CD4-positive, alpha-beta T cell (primary cell): ENCODE data around the gene PSMD3. TPM values are rescaled to one million over a fixed set of nuclear protein-coding genes. Genes with fewer than 3 reads are reported as not detected.

Experiments
- ATAC-seq: fragments of 200-7000 bp; cut with Tn5 transposase; one replicate; pipeline ENCODE4 v1.10.0; 2022; ENCODE audit warnings: mild to moderate bottlenecking; ENCODE audit not compliant: poor library complexity
- CTCF ChIA-PET: fragments of 350-600 bp; sonication (Branson Sonifier 250); formaldehyde crosslinking; loops from one replicate; lab custom pipeline; 2021; ENCODE audit warnings: antibody characterized with exemption, inconsistent platforms; lab: Charles Lee
- POLR2A ChIA-PET: fragments of 350-600 bp; sonication (Branson Sonifier 250); formaldehyde crosslinking; loops from one replicate; lab custom pipeline; 2021; ENCODE audit warnings: antibody characterized with exemption, inconsistent platforms; lab: Charles Lee
- DNase-seq, 14 experiments: peaks; one replicate each; pipeline ENCODE4 v3.0.0-alpha.2; 2013 to 2020; ENCODE audit warnings: mixed read lengths in 2 of 14
- H3K27ac ChIP-seq, 2 donors: one replicate each; pipeline versions ENCODE4 v1.5.1 to v1.7.0; 2013; ENCODE audit warnings: low read length in 2 of 2, low read depth in 1 of 2, mild to moderate bottlenecking in 1 of 2
- H3K27me3 ChIP-seq, 2 experiments: 1 replicate in 1 of 2; 2 replicates in 1 of 2; pipeline versions ENCODE4 v1.6.1 to v1.7.0; 2013; ENCODE audit warnings: low read length in 2 of 2, control low read depth in 1 of 2, mild to moderate bottlenecking in 1 of 2, moderate library complexity in 1 of 2; ENCODE audit not compliant: insufficient read depth in 2 of 2, control insufficient read depth in 1 of 2
- H3K36me3 ChIP-seq: one replicate; pipeline ENCODE4 v1.6.1; 2013; ENCODE audit warnings: low read length, control low read depth; ENCODE audit not compliant: insufficient read depth
- H3K4me1 ChIP-seq: one replicate; pipeline ENCODE4 v1.6.1; 2013; ENCODE audit warnings: low read length, control low read depth; ENCODE audit not compliant: insufficient read depth
- H3K4me3 ChIP-seq: one replicate; pipeline ENCODE4 v1.5.1; 2013; ENCODE audit warnings: mild to moderate bottlenecking, low read length, moderate library complexity
- H3K9me3 ChIP-seq, 2 experiments: 1 replicate in 1 of 2; 2 replicates in 1 of 2; pipeline versions ENCODE4 v1.6.1 to v1.7.0; 2013; ENCODE audit warnings: low read length in 2 of 2, mild to moderate bottlenecking in 2 of 2, control low read depth in 1 of 2, moderate library complexity in 1 of 2; ENCODE audit not compliant: control insufficient read depth in 1 of 2, insufficient read depth in 1 of 2
- H3K27ac Mint-ChIP-seq: one replicate; pipeline ENCODE4 v1.8.0; 2020; ENCODE audit warnings: mixed read lengths
- H3K27me3 Mint-ChIP-seq: one replicate; pipeline ENCODE4 v1.8.0; 2021; ENCODE audit warnings: mixed read lengths
- H3K36me3 Mint-ChIP-seq: one replicate; pipeline ENCODE4 v1.8.0; 2021; ENCODE audit warnings: low read depth, mixed read lengths
- H3K4me1 Mint-ChIP-seq: one replicate; pipeline ENCODE4 v1.8.0; 2021; ENCODE audit warnings: low read depth, mixed read lengths
- H3K4me3 Mint-ChIP-seq: one replicate; pipeline ENCODE4 v1.8.0; 2020; ENCODE audit warnings: mild to moderate bottlenecking, mixed read lengths
- H3K9me3 Mint-ChIP-seq: one replicate; pipeline ENCODE4 v1.8.0; 2020; ENCODE audit warnings: mixed read lengths
- CTCF ChIP-seq: fragments of 200-600 bp; IDR thresholded peaks from one replicate; pipeline ENCODE4 v1.8.0; 2022; ENCODE audit warnings: antibody characterized with exemption, mild to moderate bottlenecking
- intact Hi-C, 2 experiments: fragments of 100-400 bp; cut with DNase I in 1 of 2; cut with micrococcal nuclease in 1 of 2; formaldehyde crosslinking; loops; one replicate each; pipeline versions ENCODE4 v1.15.1 to v1.9.0; 2023 to 2025; cut with DNase I, micrococcal nuclease
- total RNA-seq, 174 experiments: library from RNA in 2 of 174; stranded (reverse) in 2 of 174; gene quantifications; one replicate each; pipeline ENCODE4 v1.2.3 and lab custom pipeline; 2021 to 2026

The PSMD3 gene
- total RNA-seq, 2 experiments from 2014 or later, result 66.7 to 71.9 TPM

- no peak overlapping the region for H3K4me3 ChIP-seq
- intact Hi-C loops, result no loop called here
- peaks cover 7% of the 10 kb centered on the region for H3K4me1 ChIP-seq
- ChIA-PET CTCF (no interaction called here), POLR2A (no interaction called here)
- Mint-ChIP-seq H3K27me3 (no peaks in the 10 kb centered on the region), H3K36me3 (peaks cover 79% of the 10 kb centered on the region), H3K9me3 (no peaks in the 10 kb centered on the region), H3K4me1 (peaks cover 6% of the 10 kb centered on the region), H3K4me3 (no peak overlapping the region), H3K27ac (no peak overlapping the region)
- DNase-seq (no peak), ATAC-seq (no peak)
- peaks cover 75% of the 10 kb centered on the region for H3K36me3 ChIP-seq
- H3K9me3 ChIP-seq, result no peaks in the 10 kb centered on the region
- no peaks in the 10 kb centered on the region for H3K27me3 ChIP-seq
- TF ChIP-seq CTCF, result no peak
- no peak overlapping the region for H3K27ac ChIP-seq
Observed at GRCh38 chr17:40031706-40032105, 51.1 kb downstream of the PSMD3 start.

- no peaks in the 10 kb centered on the region for H3K27me3 Mint-ChIP-seq
- H3K4me1 Mint-ChIP-seq, result no peaks in the 10 kb centered on the region
- H3K9me3 ChIP-seq, result no peaks in the 10 kb centered on the region
- H3K4me3 ChIP-seq, result no peak overlapping the region
- no peaks in the 10 kb centered on the region for H3K9me3 Mint-ChIP-seq
- H3K4me3 Mint-ChIP-seq, result no peak overlapping the region
- no peaks in the 10 kb centered on the region for H3K27me3 ChIP-seq
- intact Hi-C loops, result no loop called here
- H3K4me1 ChIP-seq, result no peaks in the 10 kb centered on the region
- H3K27ac ChIP-seq, result no peak overlapping the region
- H3K36me3 ChIP-seq, result peaks cover 75% of the 10 kb centered on the region
- DNase-seq (no peak), ATAC-seq (no peak)
- peaks cover 79% of the 10 kb centered on the region for H3K36me3 Mint-ChIP-seq
- CTCF ChIA-PET, result no interaction called here
- POLR2A ChIA-PET, result no interaction called here
- TF ChIP-seq CTCF, result no peak
- no peak overlapping the region for H3K27ac Mint-ChIP-seq
Observed at GRCh38 chr17:40032322-40033320, 52.0 kb downstream of the PSMD3 start.

- Histone ChIP-seq H3K4me1 (no peaks in the 10 kb centered on the region), H3K9me3 (no peaks in the 10 kb centered on the region), H3K27ac (no peak overlapping the region), H3K36me3 (peaks cover 75% of the 10 kb centered on the region), H3K27me3 (no peaks in the 10 kb centered on the region), H3K4me3 (no peak overlapping the region)
- H3K4me1 Mint-ChIP-seq, result no peaks in the 10 kb centered on the region
- no peaks in the 10 kb centered on the region for H3K9me3 Mint-ChIP-seq
- no peak overlapping the region for H3K4me3 Mint-ChIP-seq
- H3K27me3 Mint-ChIP-seq, result no peaks in the 10 kb centered on the region
- DNase-seq (no peak), ATAC-seq (no peak)
- no peak overlapping the region for H3K27ac Mint-ChIP-seq
- ChIA-PET CTCF (no interaction called here), POLR2A (no interaction called here)
- intact Hi-C loops, result no loop called here
- TF ChIP-seq CTCF, result no peak
- peaks cover 78% of the 10 kb centered on the region for H3K36me3 Mint-ChIP-seq
Observed at GRCh38 chr17:40033339-40033738, 52.7 kb downstream of the PSMD3 start.
